ENCODE results near the gene ASAH2. TPM values are rescaled to one million over a fixed set of nuclear protein-coding genes. Genes with fewer than 3 reads are reported as not detected.

ASAH2 gene
- 1.3 TPM for total RNA-seq
- polyA plus RNA-seq (ENCODE audit: insufficient read depth, low read depth, low replicate concordance) = 0.45 TPM
- long read RNA-seq, donor 1 = 0 reads
- long read RNA-seq, donor 2 = 0 reads
- long read RNA-seq, donor 3 = 0 reads
- long read RNA-seq, donor 4 = 0 reads
- long read RNA-seq, donor 5 = 0 reads
- long read RNA-seq, donor 6 = 0 reads
- long read RNA-seq, donor 7 = 0 reads
- long read RNA-seq, donor 8 = 0 reads
- long read RNA-seq, donor 9 = 0 reads
- long read RNA-seq, donor 10 = 0 reads

DNA sequence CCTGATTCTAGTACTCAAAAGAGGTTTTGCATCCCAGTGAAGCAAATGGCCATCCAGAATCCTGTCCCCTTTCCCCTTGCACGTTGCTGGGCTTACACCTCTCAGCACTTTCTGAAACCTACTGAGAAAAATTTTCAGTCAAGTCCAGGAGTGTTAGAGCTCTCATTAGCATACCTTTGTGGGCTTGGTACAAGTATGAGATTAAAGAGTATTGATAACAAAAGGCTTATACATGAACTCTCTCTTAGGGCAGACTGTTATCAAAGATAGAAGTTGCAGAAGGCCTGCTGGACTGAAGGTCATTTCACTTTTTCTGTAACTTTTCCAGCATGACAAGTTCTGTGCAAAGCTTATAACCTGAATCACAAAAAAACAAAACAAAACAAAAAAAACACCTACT lies at the start of gene ASAH2:
TSS of gene ASAH2 (minus strand) at position 123 of the 400 bp plus-strand sequence. CDS start 2,906 bp downstream, outside the sequence.
- FAIRE-seq = no peak
- H3K27me3 ChIP-seq (ENCODE audit: control insufficient read depth, insufficient read depth, low read length) = no peaks in the 10 kb centered on the region

DNA sequence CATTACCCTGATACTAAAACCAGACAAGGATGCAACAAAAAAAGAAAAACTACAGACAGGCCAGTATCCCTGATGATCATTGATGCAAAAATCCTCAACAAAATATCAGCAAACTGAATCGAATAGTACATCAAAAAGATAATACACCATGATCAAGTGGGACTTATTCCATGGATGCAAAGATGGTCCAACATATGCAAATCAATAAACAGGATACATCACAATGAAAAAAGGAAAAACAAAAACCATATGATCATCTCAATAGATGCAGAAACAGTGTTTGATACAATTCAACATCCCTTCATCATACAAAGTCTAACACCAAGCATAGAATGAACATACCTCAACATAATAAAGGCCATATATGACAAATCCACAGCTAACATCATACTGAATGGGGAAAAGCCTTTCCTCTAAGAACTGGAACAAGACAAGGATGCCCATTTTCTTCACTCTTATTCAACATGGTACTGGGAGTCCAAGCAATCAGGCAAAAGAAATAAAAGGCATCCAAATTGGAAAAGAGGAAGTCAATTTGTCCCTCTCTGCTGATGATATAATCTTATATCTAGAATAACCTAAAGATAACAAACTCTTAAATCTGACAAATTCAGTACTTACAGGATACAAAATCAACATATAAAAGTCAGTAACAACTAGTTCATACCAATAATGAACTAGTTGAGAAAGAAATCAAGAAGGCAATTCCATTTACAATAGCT lies 48.8 kb upstream of the ASAH2 start:
- DNase-seq = no peak
- intact Hi-C loops (cut with DNase I) = no loop called here
- Histone ChIP-seq H3K36me3 (ENCODE audit: control insufficient read depth in 2 of 3, insufficient read depth in 3 of 3, low read length in 3 of 3) (no peaks in the 10 kb centered on the region), H3K4me1 (ENCODE audit: control insufficient read depth in 2 of 3, insufficient read depth in 2 of 3, low read depth in 1 of 3, low read length in 3 of 3) (no peaks in the 10 kb centered on the region), H3K9ac (ENCODE audit: low read length in 3 of 3) (no peak overlapping the region), H3K4me3 (ENCODE audit: low read length in 3 of 3) (no peak overlapping the region), H3K27ac (ENCODE audit: low read depth in 2 of 2, low read length in 2 of 2) (no peak overlapping the region), H3K27me3 (ENCODE audit: control insufficient read depth, insufficient read depth, low read length) (no peaks in the 10 kb centered on the region), H3K9me3 (ENCODE audit: control insufficient read depth in 2 of 3, insufficient read depth in 1 of 3, low read length in 3 of 3) (no peaks in the 10 kb centered on the region)
- TF ChIP-seq, protein P1, sequence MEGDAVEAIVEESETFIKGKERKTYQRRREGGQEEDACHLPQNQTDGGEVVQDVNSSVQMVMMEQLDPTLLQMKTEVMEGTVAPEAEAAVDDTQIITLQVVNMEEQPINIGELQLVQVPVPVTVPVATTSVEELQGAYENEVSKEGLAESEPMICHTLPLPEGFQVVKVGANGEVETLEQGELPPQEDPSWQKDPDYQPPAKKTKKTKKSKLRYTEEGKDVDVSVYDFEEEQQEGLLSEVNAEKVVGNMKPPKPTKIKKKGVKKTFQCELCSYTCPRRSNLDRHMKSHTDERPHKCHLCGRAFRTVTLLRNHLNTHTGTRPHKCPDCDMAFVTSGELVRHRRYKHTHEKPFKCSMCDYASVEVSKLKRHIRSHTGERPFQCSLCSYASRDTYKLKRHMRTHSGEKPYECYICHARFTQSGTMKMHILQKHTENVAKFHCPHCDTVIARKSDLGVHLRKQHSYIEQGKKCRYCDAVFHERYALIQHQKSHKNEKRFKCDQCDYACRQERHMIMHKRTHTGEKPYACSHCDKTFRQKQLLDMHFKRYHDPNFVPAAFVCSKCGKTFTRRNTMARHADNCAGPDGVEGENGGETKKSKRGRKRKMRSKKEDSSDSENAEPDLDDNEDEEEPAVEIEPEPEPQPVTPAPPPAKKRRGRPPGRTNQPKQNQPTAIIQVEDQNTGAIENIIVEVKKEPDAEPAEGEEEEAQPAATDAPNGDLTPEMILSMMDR (IDR thresholded peaks at IDR 0.05; ENCODE audit: borderline replicate concordance, extremely low read depth, insufficient read depth) = no peak
- FAIRE-seq = no peak

More for the DNA sequence above, at the start of gene ASAH2:
- no peaks in the 10 kb centered on the region for H3K9me3 ChIP-seq (ENCODE audit: control insufficient read depth in 2 of 3, insufficient read depth in 1 of 3, low read length in 3 of 3)
- intact Hi-C loops (cut with DNase I) = no loop called here
- H3K9ac ChIP-seq (ENCODE audit: low read length in 3 of 3) = no peak within 1 kb of the TSS
- H3K4me1 ChIP-seq (ENCODE audit: control insufficient read depth in 2 of 3, insufficient read depth in 2 of 3, low read depth in 1 of 3, low read length in 3 of 3) = no peaks in the 10 kb centered on the region
- DNase-seq = no peak
- no peak within 1 kb of the TSS for H3K4me3 ChIP-seq (ENCODE audit: low read length in 3 of 3)
- TF ChIP-seq, protein P1 (IDR thresholded peaks at IDR 0.05; ENCODE audit: borderline replicate concordance, extremely low read depth, insufficient read depth) = no peak
- no peaks in the 10 kb centered on the region for H3K36me3 ChIP-seq (ENCODE audit: control insufficient read depth in 2 of 3, insufficient read depth in 3 of 3, low read length in 3 of 3)
- H3K27ac ChIP-seq (ENCODE audit: low read depth in 2 of 2, low read length in 2 of 2) = no peak within 1 kb of the TSS

DNA sequence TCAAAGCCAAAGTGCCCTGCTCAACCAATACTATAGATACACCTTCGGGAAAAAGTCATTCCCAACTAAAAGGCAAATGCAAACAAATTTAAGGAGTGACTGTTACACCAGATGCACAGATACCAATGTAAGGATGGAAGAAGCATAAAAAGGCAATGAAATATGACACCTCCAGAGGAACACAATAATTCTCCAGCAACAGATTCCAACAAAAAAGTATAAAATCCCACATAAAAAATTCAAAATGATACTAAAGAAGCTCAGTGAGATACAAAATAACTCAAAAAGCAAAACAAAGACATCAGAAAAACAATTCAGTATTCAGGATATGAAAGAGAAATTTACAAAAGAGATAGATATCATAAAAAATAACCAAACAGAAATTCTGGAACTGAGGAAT lies 44.1 kb upstream of the ASAH2 start:
- Histone ChIP-seq H3K9me3 (ENCODE audit: control insufficient read depth in 2 of 3, insufficient read depth in 1 of 3, low read length in 3 of 3) (no peaks in the 10 kb centered on the region), H3K36me3 (ENCODE audit: control insufficient read depth in 2 of 3, insufficient read depth in 3 of 3, low read length in 3 of 3) (no peaks in the 10 kb centered on the region), H3K27ac (ENCODE audit: low read depth in 2 of 2, low read length in 2 of 2) (no peak overlapping the region), H3K4me1 (ENCODE audit: control insufficient read depth in 2 of 3, insufficient read depth in 2 of 3, low read depth in 1 of 3, low read length in 3 of 3) (no peaks in the 10 kb centered on the region), H3K9ac (ENCODE audit: low read length in 3 of 3) (no peak overlapping the region), H3K27me3 (ENCODE audit: control insufficient read depth, insufficient read depth, low read length) (no peaks in the 10 kb centered on the region), H3K4me3 (ENCODE audit: low read length in 3 of 3) (no peak overlapping the region)
- DNase-seq (no peak), FAIRE-seq (no peak)
- intact Hi-C loops (cut with DNase I) = no loop called here
- TF ChIP-seq, protein P1 (IDR thresholded peaks at IDR 0.05; ENCODE audit: borderline replicate concordance, extremely low read depth, insufficient read depth) = no peak

All from kidney (tissue), 22 donors.